Fibroblast of skin of left biceps (primary cell): ENCODE data around the gene ALPI.

Experiments
- DNase-seq, 2 experiments: peaks; one replicate each; pipeline ENCODE4 v3.0.0-alpha.2; 2013; ENCODE audit warnings: low read depth in 2 of 2

The ALPI gene

GRCh38 chr2:232485348-232485756 is 29.4 kb downstream of the ALPI start:
- no peak for DNase-seq

GRCh38 chr2:232485757-232486557 is 30.0 kb downstream of the ALPI start:
- no peak for DNase-seq

GRCh38 chr2:232486558-232487384 is 30.8 kb downstream of the ALPI start:
- DNase-seq: no peak

DNA sequence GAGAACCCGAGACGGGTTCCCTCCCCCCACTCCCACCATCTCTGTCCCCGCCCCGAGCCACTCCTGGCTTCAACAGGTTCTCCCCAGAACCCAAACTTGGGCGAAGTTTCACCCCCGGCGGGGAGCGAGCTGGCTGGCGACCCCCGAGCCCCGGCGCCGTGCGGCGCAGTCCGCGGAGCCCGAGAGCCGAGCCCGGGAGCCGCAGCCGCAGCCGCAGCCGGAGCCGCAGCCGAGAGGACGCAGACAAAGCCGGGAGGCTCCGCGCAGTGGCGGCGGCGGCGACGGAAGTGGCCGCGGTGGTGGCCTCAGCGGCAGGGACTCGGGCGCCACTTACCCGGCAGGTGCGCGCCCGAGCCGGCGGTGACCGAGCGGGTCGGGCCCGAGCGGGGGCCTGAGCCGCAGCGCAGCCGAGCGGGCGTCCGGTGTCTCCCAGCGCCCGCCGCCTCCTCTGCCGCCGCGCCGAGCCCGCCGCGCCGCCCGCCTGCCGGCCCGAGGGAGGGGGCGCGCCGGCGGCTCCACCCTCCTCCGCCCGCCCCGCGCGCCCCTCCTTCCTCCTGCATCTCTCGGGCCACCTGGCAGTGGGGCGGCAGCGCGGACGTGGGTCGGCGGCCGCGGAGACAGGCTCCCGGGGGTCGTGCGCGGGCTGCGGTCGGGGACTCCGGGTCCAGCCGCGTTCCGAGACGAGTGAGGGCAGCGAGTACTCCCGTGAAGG is 31.6 kb downstream of the ALPI start, which contains the start of gene ECEL1:
Gene ECEL1, minus strand, starts transcription at position 450 of the 712 bp plus-strand sequence. CDS start 1,181 bp downstream, outside the sequence.
- DNase-seq: no peak

GRCh38 chr2:232488097-232488711 is 32.3 kb downstream of the ALPI start:
- no peak for DNase-seq

DNA sequence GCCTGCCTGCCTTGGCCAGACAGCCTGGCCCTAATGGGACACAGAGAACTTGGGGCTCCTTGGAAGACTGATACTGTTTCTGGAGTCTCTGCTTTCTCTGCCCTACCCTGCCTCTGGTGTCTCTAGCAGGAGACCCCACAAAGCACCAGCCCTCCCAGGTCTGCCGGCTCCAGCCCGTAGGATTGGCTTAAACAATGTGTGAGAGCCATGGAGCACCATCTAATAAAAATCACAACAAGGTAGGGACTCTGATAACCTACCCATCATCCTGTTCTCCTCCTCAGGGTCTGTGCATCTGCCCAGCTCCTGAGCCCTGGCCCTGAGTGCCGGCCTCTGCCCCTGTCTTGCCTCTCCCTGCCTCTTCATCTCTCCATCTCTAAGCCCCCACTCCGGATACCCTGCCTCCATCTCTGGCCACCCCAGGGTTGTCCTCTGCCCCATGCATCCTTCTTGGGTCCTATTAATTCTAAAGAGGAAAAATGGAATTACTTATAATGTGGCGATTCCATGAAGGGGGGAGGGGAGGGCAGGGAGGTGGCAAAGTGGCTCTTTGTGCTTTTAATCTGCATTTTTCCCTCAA is 32.9 kb downstream of the ALPI start:
- no peak for DNase-seq

DNA sequence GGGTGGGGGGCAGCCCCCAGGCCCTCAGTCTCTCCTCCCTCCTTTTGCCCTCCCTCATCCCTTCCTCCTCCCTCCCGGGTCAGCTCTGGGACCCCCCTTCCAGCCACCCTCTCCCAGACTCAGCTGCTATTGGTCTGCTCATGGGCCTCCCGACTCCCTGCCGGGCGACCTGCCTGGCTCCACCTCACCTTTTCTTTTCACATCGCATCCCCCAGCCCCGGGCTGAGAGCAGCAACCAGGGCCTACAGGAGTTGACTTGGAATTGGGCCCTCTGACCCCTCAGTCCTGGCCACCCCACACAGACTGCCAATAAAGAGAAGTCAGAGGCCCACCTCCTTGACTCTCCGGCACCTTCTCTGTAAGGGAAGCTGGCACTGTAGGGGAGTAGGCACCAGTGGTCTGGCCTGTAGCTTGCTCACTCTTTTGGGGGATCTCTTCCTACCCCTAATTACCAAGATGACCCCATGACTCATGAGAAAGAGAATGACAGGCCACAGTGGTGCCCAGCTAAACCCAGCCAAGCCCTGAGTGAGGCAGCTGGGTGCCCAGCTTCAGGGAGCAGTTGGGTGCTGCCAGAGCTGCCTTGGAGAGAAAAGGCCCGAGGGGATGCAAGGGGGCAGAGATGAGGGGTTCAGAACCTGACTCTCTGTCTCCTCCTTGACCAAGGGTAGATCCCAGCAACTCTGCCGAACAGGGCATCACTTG is 33.7 kb downstream of the ALPI start:
- DNase-seq: no peak

DNA sequence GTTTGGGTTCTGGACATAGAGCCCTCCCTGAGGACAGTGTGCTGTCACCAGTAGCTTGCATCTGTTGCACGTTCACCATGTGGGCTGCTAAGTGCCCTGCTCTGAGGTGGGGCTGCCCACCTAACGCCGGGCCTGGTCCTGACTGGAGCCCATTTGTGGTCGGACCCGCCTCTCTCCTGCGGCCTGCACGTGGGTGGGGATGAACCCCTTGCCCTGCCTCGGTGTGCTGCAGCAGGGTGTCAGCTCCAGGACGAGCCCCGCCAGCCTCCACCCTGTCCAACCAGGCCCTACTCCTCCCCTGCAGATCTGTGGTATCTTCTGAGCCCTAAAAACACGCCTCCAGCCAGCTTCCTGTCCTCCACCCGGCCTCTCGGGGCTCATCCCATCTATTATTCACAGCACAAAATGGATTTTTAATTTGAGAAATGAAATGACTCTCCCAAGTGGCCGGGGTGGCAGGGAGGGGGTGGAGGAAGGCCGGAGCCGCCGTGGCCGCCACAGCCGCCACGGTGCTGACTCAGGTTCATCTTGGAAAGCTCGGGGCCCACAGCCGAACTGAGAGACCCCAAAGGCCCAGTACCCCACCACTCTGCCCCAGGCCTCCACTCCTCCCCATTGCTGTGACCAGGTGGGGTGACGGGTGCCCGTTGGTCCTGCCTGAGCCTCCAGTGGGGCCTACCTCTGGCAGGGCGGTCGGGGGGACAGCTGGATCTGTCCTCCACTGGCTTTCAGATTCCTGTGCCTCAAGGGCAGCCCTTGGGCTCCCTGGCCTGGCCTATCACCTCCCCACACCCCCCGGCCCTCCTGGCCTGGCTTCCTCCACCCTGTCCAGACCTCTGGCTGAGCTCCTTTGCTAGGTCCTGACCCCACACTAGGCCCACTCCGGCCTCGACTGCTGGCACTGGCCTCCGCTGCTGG is 34.5 kb downstream of the ALPI start:
- DNase-seq: no peak

DNA sequence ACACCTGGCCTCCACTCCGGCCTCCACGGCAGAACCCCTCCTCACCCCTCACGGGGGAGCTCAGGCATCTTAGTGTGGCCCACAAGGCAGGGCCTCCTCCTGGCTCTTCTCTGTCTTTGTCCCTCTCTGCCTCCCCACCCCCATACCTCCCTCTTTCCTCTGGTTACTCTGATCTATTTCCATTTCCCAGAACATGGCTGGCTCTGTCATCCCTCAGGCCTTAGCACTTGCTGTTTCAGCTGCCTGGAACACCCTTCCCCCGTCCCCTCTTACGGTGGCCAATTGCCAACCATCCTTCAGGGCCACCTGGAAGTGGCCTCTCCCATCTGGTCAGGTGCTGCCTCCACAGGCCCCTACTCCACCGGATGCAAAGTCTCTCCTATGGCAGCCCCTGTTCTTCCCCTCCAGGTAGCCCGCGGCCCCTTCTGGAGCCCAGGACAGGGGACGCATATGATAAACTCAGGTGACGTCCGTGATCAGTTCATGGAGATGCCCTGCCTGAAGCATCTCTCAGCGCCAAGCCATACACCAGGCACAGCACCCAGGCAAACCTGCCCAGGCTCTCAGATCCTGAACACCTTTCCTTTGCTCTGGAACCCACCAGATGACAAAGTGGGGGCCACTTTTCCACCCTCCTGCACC is 35.3 kb downstream of the ALPI start:
- DNase-seq: no peak

DNA sequence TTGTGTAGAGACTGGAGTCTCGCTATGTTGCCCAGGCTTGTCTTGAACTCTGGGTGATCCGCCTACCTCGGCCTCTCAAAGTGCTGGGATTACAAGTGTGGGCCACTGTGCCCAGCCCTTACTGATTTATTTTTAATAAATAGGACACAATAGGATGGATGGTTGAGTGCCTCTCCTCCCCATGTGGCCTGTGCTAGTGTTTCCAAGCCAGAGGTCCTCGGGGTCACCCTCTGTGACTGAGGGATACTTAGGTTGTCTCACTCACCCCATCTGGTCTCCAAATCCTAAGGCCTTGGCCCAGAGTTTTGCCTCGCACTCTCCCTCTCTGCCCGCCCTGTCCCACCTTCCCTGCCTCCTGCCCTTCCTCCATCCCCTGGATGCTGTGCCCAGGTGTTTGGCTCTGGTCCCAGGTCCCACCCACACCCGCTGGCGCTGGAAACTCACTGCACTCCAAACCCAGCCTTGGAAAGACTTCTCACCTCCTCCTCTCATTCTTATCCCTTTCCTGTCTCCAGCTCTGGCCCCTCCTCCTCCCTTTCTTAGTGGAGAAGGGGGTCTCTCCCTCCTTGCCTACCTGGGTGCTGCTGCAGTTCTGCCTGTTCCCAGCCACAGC is 36.4 kb downstream of the ALPI start:
- DNase-seq: no peak

DNA sequence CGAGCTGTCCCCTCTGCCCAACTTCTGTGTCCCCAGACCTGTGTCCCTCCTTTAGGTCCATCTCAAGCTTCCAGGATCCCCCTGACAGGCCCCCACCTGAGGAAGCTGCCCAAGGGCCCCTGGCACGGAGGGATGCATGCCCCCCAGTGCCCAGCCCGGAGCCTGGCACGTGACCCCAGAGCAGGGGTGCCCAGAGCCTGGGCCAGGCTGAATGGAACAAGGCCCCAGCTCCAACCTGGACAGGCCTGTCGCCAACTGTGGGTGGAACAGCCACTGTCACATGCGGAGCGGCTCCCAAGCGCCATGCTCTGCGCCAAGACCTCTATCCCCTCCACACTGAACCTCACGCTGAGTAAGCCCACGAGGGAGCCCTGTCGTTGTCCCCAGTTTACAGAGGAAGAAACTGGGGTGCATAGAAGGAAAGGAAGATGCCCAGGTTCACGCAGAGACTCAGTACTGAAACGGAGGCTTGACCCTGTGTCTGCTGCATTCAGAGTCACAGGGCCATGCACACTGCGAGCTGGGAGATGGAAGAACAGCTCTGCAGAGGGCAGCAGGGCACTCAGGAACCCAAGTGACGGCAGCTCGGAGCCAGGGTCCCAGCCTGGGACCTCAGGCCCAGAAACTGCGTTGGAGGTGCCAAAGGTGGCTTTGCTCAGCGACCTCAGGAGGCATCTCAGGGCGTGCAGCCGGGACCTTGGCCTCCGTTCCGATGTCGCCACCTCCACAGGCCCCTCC is 37.2 kb downstream of the ALPI start:
- DNase-seq: no peak

DNA sequence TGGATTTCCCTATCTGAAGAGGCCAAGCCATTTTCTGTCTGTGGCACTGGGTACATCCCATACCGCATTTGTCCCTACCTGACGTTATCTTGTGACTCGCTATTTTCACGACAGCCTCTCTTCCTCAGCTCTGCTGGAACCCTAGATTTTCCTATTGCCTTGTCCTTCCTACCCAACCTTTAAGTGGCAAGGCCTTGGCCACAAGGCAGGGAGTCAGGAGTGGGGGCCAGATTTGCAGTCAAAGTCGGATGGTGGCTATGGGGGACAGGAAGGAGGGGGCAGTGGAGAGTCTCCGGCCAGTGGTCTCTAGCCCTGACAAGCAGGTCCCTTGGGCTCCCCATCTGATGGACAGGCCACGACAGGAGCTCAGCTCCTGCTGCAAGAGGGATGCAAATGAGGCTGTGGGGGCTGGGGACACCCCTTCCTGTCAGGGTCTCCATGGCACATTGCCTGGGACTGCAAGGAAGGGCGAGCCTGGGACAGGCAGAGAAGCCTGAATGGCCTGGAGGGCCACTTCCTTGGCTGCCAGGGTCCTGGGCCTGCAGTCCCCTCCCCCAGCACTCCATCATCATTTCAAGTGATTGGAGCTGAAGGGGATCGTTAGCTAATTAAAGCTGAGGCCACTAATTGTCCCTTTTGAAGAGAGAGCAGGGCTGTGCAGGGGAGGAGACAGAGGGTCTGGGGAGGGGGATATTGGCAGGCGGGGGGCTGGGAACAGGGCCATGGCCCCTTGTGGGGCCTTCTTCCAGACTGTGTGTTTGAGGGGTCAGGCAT is 37.9 kb downstream of the ALPI start:
- DNase-seq: no peak

- no peak for DNase-seq
Measured at GRCh38 chr2:232494542-232494941, 38.6 kb downstream of the ALPI start.

DNA sequence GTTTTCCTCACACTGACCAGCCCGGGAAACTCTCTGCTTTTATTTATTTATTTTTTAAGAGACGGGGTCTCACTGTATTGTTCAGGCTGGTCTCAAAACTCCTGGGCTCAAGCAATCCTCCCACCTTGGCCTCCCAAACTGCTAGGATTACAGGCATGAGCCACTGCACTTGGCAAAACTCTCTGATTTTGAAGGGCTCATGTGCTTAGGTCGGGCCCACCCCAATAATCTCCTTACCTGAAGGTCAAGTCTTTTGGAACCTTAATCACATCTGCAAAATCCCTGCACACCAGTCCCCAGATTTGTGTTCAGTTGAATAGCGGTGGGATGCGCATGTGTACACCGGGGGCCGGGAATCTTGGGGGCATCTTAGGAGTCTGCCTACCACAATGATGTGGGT is 39.3 kb downstream of the ALPI start:
- no peak for DNase-seq

GRCh38 chr2:232496501-232497270 is 40.7 kb downstream of the ALPI start:
- DNase-seq: no peak

DNA sequence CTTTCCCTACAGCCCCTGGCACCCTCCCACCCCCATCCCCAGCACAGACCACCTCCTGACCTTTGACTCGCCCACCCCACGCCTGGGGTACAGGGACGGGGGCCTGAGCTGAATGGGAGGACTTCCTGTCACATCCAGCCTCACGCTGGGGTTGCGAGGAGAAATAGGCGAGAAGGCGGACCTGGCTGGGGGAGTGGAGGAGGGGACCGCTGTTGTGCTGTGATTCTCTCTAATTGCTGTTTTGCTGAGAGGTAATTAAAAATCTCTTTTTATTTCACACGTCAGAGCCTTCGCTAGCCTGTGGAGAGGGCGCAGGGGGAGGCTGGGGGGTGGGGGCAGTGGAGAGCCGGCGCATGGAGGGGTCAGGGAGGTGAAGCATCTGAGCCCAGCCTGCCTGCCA is 41.4 kb downstream of the ALPI start:
- DNase-seq: no peak

DNA sequence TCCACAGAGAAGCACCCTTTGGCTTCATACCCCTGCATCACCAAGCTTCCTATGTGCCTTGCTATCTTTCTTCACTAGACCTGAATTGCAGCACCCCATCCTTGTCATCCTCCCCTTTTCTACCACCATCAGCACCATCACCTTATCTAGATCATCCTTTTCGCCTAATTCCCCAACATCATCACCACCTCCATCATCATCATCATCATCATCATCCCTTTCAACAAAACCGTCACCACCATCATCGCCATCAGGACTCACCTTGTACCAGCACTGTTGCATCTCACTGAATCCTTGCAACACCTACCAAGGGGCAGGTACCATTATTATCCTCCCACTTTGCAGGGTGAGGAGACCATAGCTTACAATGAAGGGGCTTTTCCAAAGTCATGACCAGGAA is 42.5 kb downstream of the ALPI start:
- no peak for DNase-seq
